ENCODE results near the gene CHGA.

CHGA gene

GRCh38 chr14:92922883-92923743, at the start of gene CHGA:
TSS of gene CHGA (plus strand) at chr14:92923150. CDS start at chr14:92923360, 210 bp downstream.
- peak; percentile 14 for DNase-seq (ENCODE audit: extremely low spot score, insufficient read length, low read depth)

GRCh38 chr14:92874962-92875661, 47.8 kb upstream of the CHGA start:
- FAIRE-seq = no peak
- no peak for DNase-seq (ENCODE audit: extremely low spot score, insufficient read length, low read depth)

More at GRCh38 chr14:92922883-92923743, at the start of gene CHGA:
- no peak for FAIRE-seq

- DNase-seq (ENCODE audit: extremely low spot score, insufficient read length, low read depth) (no peak), FAIRE-seq (no peak)
These were observed 45.1 kb upstream of the CHGA start for GRCh38 chr14:92877757-92878431.

GRCh38 chr14:92880351-92880750, 42.6 kb upstream of the CHGA start:
- no peak for DNase-seq (ENCODE audit: extremely low spot score, insufficient read length, low read depth)

GRCh38 chr14:92880851-92881250, 42.1 kb upstream of the CHGA start:
- DNase-seq (ENCODE audit: extremely low spot score, insufficient read length, low read depth) = no peak
- no peak for FAIRE-seq

More at GRCh38 chr14:92880351-92880750, 42.6 kb upstream of the CHGA start:
- no peak for FAIRE-seq

GRCh38 chr14:92883066-92883465, 39.9 kb upstream of the CHGA start:
- FAIRE-seq (no peak), DNase-seq (ENCODE audit: extremely low spot score, insufficient read length, low read depth) (no peak)

- FAIRE-seq (no peak), DNase-seq (ENCODE audit: extremely low spot score, insufficient read length, low read depth) (no peak)
These were observed 38.5 kb upstream of the CHGA start for GRCh38 chr14:92884410-92884809.

- DNase-seq (ENCODE audit: extremely low spot score, insufficient read length, low read depth) (no peak), FAIRE-seq (no peak)
These were observed 37.5 kb upstream of the CHGA start for GRCh38 chr14:92885279-92886061.

GRCh38 chr14:92886337-92886736, 36.6 kb upstream of the CHGA start:
- no peak for DNase-seq (ENCODE audit: extremely low spot score, insufficient read length, low read depth)
- FAIRE-seq = no peak

GRCh38 chr14:92887157-92887556, 35.8 kb upstream of the CHGA start:
- no peak for DNase-seq (ENCODE audit: extremely low spot score, insufficient read length, low read depth)
- no peak for FAIRE-seq

- FAIRE-seq (no peak), DNase-seq (ENCODE audit: extremely low spot score, insufficient read length, low read depth) (no peak)
These were observed 34.1 kb upstream of the CHGA start for GRCh38 chr14:92888896-92889295.

- DNase-seq (ENCODE audit: extremely low spot score, insufficient read length, low read depth) (no peak), FAIRE-seq (no peak)
These were observed 31.9 kb upstream of the CHGA start for GRCh38 chr14:92890830-92891588.

GRCh38 chr14:92892589-92892988, 30.4 kb upstream of the CHGA start:
- no peak for FAIRE-seq
- DNase-seq (ENCODE audit: extremely low spot score, insufficient read length, low read depth) = no peak

GRCh38 chr14:92895352-92895878, 27.5 kb upstream of the CHGA start:
- FAIRE-seq = no peak
- no peak for DNase-seq (ENCODE audit: extremely low spot score, insufficient read length, low read depth)

GRCh38 chr14:92897922-92898565, 24.9 kb upstream of the CHGA start:
- peak; percentile 63 for FAIRE-seq
- DNase-seq (ENCODE audit: extremely low spot score, insufficient read length, low read depth) = no peak

- no peak for FAIRE-seq
- DNase-seq (ENCODE audit: extremely low spot score, insufficient read length, low read depth) = no peak
These were observed 24.3 kb upstream of the CHGA start for GRCh38 chr14:92898566-92899131.

- no peak for FAIRE-seq
- no peak for DNase-seq (ENCODE audit: extremely low spot score, insufficient read length, low read depth)
These were observed 22.3 kb upstream of the CHGA start for GRCh38 chr14:92900660-92901059.

GRCh38 chr14:92902191-92902590, 20.8 kb upstream of the CHGA start:
- FAIRE-seq (no peak), DNase-seq (ENCODE audit: extremely low spot score, insufficient read length, low read depth) (no peak)
